GM18526 (cell line): ENCODE data around the gene RTBDN.

Experiments used
- POLR2A ChIP-seq: IDR thresholded peaks from 3 replicates; pipeline ENCODE4 v1.6.1; 2011; ENCODE audit not compliant: insufficient read length; ENCODE audit errors: extremely low read depth

The RTBDN gene

DNA sequence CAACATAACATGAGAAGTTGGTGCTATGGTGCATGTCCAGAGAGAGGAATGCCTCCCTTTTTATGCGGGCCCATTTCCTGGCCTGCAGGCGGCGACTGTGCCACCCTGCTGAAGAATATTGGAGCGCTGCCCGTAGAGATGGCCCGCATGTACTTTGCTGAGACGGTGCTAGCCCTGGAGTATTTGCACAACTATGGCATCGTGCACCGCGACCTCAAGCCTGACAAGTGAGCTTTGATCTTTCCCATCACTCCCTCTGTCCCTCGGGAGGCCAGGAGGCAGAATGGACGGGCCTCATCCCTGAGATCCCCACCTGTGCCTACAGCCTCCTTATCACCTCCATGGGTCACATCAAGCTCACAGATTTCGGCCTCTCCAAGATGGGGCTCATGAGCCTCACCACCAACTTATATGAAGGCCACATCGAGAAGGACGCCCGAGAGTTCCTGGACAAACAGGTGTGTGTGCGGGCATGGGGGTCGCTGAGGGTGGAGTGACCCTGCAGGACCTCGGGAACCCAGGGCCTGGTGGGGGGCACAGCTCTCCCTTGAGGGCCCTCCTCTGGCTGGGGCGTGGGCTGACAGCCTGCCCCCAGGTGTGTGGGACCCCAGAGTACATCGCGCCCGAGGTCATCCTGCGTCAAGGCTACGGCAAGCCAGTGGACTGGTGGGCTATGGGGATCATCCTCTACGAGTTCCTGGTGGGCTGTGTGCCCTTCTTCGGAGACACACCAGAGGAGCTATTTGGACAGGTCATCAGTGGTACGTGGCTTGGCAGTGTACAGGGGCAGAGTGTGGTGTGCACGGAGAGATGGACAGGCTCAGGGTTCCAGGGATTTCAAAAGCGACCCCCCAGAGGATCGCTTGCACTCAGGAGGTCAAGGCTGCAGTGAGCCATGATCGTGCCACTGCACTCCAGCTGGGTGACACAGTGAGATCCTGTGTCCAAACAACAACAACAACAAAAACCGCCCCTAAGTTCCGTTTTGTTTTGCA, 30.6 kb upstream of the RTBDN start:
- TF ChIP-seq POLR2A: no peak

DNA sequence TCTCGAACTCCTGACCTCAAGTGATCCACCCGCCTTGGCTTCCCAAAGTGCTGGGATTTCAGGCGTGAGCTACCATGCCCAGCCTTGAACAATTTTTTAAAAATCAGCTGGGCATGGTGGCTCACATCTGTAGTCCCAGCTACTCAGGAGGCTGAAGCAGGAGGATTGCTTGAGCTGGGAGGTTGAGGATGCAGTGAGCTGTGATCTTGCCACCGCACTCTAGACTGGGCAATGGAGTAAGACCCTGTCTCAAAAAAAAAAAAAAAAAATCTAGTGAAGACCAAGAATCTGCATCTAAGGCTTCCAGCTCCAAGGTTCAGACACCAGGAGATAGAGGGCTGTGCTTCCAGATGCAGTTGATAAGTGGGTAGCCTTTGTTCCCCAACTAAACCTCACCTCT, 29.8 kb upstream of the RTBDN start:
- TF ChIP-seq POLR2A: no peak

DNA sequence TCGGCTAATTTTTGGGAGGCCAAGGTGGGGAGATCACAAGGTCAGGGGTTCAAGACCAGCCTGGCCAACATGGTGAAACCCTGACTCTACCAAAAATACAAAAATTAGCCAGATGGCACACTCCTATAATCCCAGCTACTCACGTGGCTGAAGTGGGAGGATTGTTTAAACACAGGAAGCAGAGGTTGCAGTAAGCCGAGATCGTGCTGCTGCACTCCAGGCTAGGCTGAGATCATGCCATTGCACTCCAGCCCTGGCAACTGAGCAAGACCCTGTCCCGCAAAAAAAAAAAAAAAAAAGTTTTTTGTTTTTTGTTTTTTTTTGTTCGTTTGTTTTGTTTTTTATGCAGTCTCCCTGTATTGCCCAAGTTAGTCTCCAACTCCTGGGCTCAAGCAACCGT, 25.2 kb upstream of the RTBDN start:
- no peak for TF ChIP-seq POLR2A

DNA sequence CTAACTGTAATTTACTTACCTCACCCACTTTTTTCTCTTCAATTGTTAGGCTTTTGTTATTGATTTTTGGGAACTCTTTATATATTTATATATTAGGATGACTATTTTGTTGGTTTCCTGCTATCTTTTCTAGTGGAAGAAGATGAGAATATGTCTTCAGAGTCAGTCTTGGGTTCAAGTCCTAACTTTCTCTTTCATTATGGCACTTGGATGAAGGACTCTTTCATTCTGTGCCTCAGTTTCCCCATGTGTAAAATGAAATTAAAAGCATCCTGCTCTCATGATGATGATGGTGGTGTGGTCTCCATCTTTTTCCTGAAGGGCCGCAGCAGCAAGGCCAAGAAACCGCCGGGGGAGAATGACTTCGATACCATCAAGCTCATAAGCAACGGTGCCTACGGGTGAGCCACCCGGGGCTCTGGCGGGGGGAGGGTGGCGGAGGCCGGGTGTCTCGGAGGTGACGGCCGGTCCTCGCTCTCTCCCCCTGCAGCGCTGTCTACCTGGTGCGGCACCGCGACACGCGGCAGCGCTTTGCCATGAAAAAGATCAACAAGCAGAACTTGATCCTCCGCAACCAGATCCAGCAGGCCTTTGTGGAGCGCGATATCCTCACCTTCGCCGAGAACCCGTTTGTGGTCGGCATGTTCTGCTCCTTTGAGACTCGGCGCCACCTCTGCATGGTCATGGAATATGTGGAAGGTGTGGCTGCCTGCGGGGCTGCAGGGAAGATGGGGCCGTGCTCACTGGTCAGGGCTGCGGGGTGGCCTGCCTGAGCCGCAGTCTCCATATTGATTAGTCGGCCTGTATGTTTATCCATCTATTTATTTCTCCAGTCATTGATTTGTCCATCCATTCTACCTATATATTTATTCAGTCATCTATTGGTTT, 23.9 kb upstream of the RTBDN start:
- TF ChIP-seq POLR2A: no peak

DNA sequence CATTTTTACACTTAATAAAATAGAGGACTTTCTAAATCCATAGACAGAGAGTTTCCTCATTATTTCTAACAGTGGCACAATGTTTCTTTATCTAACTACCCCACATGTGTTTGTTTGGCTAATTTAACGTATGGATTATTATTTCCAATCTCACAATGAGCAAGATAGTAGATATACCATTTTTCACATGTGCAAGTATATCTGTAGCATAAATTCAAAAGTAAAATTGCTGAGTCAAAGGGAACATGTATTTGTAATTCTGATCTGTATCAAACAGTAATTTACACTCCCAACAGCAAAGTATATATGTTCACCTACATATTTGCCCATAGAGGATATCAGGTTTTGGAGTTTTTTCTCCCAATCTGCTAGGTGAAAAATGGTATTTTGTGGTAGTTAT, 22.3 kb upstream of the RTBDN start:
- no peak for TF ChIP-seq POLR2A

DNA sequence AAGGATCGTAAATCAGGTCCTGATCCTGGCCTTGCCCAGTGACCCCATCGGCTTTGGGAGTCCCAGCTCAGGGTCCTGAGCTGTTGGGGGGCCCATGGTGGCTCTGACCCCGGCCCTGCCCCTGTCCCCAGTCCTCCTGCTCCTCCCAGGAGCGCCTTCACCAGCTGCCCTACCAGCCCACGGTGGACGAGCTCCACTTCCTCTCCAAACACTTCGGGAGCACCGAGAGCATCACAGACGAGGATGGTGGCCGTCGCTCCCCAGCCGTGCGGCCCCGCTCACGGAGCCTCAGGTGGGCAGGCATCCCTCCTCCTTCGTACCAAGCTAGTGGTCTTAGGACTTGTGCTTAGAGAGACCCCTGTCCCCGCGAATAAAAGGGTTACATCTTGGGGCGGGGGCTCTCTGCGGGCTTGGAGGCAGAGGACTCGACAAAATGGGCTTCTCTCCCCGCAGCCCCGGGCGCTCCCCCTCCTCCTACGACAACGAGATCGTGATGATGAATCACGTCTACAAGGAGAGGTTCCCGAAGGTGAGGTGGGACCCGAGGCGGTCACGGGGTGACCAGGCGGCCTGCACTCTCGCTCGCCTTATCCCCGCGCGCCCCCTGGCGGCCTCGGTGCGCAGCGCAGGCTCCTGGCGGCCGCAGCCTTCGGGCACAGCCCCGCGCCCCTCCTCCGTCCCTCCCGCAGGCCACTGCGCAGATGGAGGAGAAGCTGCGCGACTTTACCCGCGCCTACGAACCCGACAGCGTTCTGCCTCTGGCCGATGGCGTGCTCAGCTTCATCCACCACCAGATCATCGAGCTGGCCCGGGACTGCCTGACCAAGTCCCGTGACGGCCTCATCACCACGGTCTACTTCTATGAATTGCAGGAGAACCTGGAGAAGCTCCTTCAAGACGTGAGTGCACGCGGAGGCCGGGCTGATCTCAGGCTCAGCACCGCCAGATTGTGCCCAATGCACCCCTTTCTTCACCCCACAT, 13.1 kb upstream of the RTBDN start:
- TF ChIP-seq POLR2A: no peak

DNA sequence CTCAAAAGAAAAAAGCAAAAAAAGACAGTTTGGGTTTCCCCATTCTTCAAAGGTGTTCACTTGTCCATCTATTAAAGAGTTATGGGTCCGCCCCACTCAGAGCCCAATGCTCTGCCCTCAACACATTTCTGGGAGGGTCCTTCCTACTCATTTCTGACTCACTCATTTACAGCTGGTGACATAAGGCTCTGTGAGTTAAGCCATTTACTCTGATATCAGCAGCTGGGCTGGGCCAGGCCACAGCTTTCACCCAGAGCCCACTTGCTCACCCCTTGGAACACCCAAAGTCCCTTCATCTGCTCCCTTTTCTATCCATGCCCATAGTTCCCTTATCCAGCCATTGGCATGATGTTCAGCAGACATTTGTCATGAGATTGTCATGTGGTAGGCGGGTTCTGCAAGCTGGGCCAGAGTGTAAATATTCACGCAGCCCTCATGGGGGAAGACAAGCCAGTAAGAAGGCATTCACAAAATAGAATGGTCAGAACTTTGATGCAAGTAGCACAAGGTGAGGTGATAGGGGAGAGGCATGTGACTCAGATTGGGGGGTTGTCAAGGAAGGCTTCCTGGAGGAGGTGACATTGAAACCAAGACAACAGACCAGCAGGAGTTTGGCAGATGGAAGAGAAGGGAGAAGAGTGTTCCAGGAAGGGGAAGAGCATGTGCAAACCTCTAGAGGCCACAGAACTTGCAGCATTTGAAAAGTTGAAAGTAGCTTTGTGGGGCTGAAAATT, 9.8 kb upstream of the RTBDN start:
- no peak for TF ChIP-seq POLR2A

DNA sequence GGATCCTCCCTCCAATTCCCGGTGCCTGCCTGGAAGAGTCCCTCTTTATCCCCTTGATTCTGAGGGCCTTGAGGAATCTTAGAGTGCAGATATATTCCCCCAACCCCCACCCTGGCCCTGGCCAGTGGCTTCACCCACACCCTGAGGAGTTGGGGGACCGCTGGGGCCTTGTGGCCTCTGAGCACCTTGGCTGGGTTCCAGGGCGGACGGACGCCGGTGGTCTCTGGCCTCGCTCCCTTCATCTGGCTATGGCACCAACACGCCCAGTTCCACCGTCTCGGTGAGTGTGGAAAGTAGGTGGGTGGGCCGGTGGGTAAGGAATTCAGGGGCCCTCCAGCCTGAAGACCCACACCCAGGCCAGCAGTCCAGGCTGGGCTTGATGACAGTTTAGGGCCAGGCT, 8.9 kb upstream of the RTBDN start:
- no peak for TF ChIP-seq POLR2A

DNA sequence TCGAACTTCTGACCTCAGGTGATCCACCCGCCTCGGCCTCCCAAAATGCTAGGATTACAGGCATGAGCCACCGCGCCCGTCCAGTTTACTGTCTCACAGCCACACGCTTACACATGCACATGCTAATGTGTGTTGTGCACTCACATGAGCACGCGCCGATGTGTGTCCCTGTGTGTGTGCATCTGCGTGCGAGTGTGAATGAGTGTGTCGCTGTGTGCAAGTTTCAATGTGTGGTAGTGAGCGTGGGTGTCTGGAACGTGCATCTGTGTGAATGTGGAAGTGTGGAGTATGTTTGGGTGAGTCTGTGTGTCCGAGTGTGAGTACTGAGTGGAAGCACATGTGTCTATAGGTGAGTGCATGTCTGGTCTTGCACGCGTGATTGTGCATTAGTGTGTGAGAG, 8.1 kb upstream of the RTBDN start:
- no peak for TF ChIP-seq POLR2A

DNA sequence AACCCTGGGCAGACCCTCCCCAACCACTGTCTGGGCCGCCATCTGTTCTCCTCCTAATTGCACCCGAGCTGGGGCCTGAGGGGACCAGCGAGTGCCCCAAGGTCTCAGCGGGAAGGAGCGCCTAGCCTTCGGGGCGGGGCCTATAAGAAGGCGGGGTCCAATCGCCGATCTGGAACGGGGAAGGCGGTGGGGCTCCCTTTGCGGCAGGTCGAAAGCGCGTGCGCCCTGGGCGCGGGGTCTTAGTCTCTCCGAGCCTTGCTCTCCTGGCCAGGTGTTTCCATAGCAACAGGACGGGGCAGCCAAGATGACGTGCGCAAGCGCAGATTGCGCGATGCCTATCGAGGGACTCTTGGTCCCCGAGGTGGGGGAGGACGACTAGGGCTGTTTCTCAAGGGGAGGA, 6.7 kb upstream of the RTBDN start:
- no peak for TF ChIP-seq POLR2A

DNA sequence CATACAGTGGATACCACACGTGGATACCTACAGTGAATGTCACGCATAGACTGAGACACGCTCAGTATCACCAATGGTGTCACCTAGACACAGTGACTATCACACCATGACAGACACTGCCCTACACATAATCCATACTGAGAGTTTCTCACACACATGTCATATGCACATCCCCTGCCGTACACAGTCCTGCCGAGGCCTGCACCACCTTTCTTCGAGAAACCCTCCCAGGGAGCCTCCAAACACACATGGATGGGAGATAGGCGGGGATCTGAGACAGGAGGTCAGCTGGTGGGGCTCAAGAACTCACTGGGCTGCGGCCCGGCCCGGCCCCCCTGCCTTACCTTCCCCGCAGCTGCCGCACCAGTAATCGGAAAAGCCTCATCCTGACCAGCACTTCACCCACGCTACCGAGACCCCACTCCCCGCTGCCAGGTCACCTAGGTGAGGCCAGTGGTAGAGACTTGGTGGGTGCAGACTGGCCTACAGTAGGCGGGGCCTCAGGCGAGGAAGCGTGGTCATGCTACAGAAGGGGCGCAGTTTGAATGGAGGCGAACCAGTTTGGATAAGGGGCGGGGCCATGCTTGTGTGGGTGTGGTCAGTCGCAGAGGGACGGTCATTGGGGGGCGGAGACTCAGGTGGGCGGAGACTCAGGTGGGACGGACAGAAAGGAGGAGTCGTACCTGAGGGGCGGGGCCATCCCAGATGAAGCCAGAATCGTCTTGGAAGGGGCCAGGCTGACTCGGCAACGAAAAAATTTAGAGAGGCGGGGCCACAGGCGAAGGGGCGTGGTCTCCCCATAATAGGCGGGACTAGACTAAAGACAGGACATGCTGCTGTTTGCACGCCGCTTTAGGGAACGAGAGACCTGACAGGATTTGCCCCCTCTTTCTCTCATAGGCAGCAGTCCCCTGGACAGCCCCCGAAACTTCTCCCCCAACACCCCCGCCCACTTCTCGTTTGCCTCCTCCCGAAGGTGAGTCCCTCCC, 6.0 kb upstream of the RTBDN start:
- TF ChIP-seq POLR2A: no peak

DNA sequence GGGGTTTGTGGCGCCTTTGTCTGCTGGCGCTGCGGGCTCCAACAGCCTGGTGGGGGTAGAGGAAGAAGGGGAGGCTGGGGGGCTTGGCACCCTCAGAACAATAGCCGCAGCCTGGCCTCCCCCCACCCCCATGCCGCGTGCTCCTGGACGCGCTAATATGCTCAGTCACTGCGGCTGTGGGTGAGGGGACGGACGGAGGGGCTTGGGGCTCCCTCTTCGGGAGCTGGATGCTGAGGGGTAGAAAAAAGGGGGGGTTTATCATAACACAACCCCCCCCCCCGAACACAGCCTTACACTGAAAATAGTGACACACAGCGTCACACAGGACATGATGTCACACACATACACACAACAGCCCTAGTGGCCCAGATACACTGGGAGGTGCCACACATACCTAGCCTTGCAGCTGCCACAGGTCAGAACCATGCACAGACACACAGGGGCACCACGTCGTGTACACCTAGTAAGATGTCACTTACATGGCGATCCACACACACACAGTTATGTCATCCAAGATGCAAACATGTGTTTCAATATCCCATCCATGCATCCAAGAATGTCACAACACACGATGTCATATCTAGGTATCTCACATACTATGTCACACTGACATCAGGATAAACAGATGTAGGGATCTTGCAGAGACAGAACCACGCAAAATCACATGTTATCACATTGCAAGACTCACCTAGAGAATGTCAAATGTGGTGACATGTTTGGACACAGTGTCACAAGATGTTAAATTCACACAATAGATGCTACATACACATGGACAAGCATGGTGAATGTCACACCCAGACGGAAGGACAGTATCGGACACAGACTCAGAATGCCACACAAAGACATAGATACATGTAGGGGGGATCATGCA, 4.7 kb upstream of the RTBDN start:
- TF ChIP-seq POLR2A: no peak
